Endothelial cell of umbilical vein (primary cell): Measurements from ENCODE around the gene PAOX. TPM values are rescaled to one million over a fixed set of nuclear protein-coding genes. Genes with fewer than 3 reads are reported as not detected.

ENCODE experiments used
- BruUV-seq: library from RNA; stranded (reverse); fragments of 400-500 nt; replicated peaks from 2 replicates; lab custom pipeline; 2021; lab: Mats Ljungman, UMichigan
- CTCF ChIA-PET: fragments of 300-600, 350-600 bp; sonication (Branson Sonifier 250); formaldehyde crosslinking; loops from one replicate; lab custom pipeline; 2021; ENCODE audit warnings: antibody characterized with exemption, inconsistent platforms; lab: Charles Lee
- POLR2A ChIA-PET: fragments of 300-600, 350-600 bp; sonication (Branson Sonifier 250); formaldehyde crosslinking; loops from one replicate; lab custom pipeline; 2021; ENCODE audit warnings: antibody characterized with exemption, inconsistent platforms; lab: Charles Lee
- DNase-seq: peaks from one replicate; pipeline ENCODE4 v3.0.0-alpha.2; 2011; ENCODE audit warnings: low read depth, low spot score
- FAIRE-seq: peaks from 2 replicates; lab custom pipeline; 2011; peaks lifted over from hg19 to GRCh38; lab: Jason Lieb, UNC
- H2AFZ ChIP-seq: 2 replicates; pipeline ENCODE4 v1.6.0; 2012; ENCODE audit warnings: low read depth, low read length, control low read depth, inconsistent platforms
- H3K27ac ChIP-seq: 2 replicates; pipeline ENCODE4 v1.5.1; 2011; ENCODE audit warnings: low read depth, mild to moderate bottlenecking, control low read depth, low read length, moderate library complexity; ENCODE audit not compliant: insufficient read depth
- H3K27me3 ChIP-seq, 2 experiments: 2 replicates each; pipeline versions ENCODE4 v1.6.0 to v1.6.1; 2011; ENCODE audit warnings: low read length in 2 of 2, mixed read lengths in 1 of 2; ENCODE audit not compliant: control insufficient read depth in 2 of 2, insufficient read depth in 2 of 2
- H3K36me3 ChIP-seq, 2 experiments: 2 replicates in 1 of 2; 3 replicates in 1 of 2; pipeline ENCODE4 v1.5.1; 2011; ENCODE audit warnings: low read length in 2 of 2, mild to moderate bottlenecking in 1 of 2, moderate library complexity in 1 of 2; ENCODE audit not compliant: control insufficient read depth in 2 of 2, insufficient read depth in 2 of 2; ENCODE audit errors: extremely low read depth in 1 of 2
- H3K4me1 ChIP-seq: 3 replicates; pipeline ENCODE4 v1.5.1; 2011; ENCODE audit warnings: mild to moderate bottlenecking, low read length; ENCODE audit not compliant: control insufficient read depth, insufficient read depth; ENCODE audit errors: extremely low read depth
- H3K4me2 ChIP-seq: 2 replicates; pipeline ENCODE4 v1.6.1; 2011; ENCODE audit warnings: low read length, control low read depth, mixed read lengths; ENCODE audit not compliant: insufficient read depth
- H3K4me3 ChIP-seq, 3 experiments: fragments of 200-600 bp in 1 of 3; sonication (generic), shearing (Covaris generic) in 1 of 3; replicated peaks in 1 of 3; 2 replicates each; pipeline ENCODE4 v1.5.1; 2011 to 2016; ENCODE audit warnings: control low read depth in 3 of 3, low read length in 3 of 3, mild to moderate bottlenecking in 2 of 3, inconsistent platforms in 1 of 3, low read depth in 1 of 3, moderate library complexity in 1 of 3; ENCODE audit not compliant: insufficient read depth in 1 of 3
- H3K79me2 ChIP-seq: 2 replicates; pipeline ENCODE4 v1.6.0; 2012; ENCODE audit warnings: low read length, inconsistent platforms; ENCODE audit not compliant: control insufficient read depth, insufficient read depth
- H3K9ac ChIP-seq: replicated peaks from 2 replicates; pipeline ENCODE3; 2011; ENCODE audit warnings: low read length, control low read depth; ENCODE audit not compliant: insufficient read depth; ENCODE audit errors: extremely low read depth
- H3K9me1 ChIP-seq: replicated peaks from 3 replicates; pipeline ENCODE4 v1.6.0; 2011; ENCODE audit warnings: mild to moderate bottlenecking, low read length; ENCODE audit not compliant: control insufficient read depth, insufficient read depth; ENCODE audit errors: extremely low read depth
- H3K9me3 ChIP-seq: replicated peaks from 2 replicates; pipeline ENCODE4 v1.5.1; 2012; ENCODE audit warnings: low read length, inconsistent platforms; ENCODE audit not compliant: control insufficient read depth, insufficient read depth
- H4K20me1 ChIP-seq: replicated peaks from 2 replicates; pipeline ENCODE3; 2011; ENCODE audit warnings: mild to moderate bottlenecking, low read length; ENCODE audit not compliant: control insufficient read depth, insufficient read depth; ENCODE audit errors: extremely low read depth
- CTCF ChIP-seq, 2 donors: IDR thresholded peaks; 1 replicate in 1 of 2; 2 replicates in 1 of 2; pipeline ENCODE4 v1.5.1; 2011; ENCODE audit warnings: low read length in 2 of 2, mild to moderate bottlenecking in 2 of 2, moderate library complexity in 2 of 2, control low read depth in 1 of 2, inconsistent platforms in 1 of 2, low read depth in 1 of 2; ENCODE audit not compliant: insufficient read depth in 1 of 2; ENCODE audit errors: extremely low read depth in 1 of 2
- EZH2 ChIP-seq: IDR thresholded peaks from 2 replicates; pipeline ENCODE4 v1.6.1; 2012; ENCODE audit warnings: borderline replicate concordance, low read depth, mild to moderate bottlenecking, moderate library complexity, low read length, inconsistent platforms; ENCODE audit not compliant: severe bottlenecking
- FOS ChIP-seq: IDR thresholded peaks from 2 replicates; pipeline ENCODE4 v1.6.1; 2011; ENCODE audit warnings: mild to moderate bottlenecking, low read length, moderate library complexity, borderline replicate concordance; ENCODE audit not compliant: insufficient read depth
- GATA2 ChIP-seq: IDR thresholded peaks from 2 replicates; pipeline ENCODE4 v1.7.0; 2011; ENCODE audit warnings: low read depth, mild to moderate bottlenecking, moderate library complexity, mixed read lengths, low read length; ENCODE audit not compliant: insufficient read length, insufficient read depth
- JUN ChIP-seq: IDR thresholded peaks from 2 replicates; pipeline ENCODE4 v1.6.1; 2011; ENCODE audit warnings: borderline replicate concordance, low read depth; ENCODE audit not compliant: insufficient read length, insufficient read depth
- MYC ChIP-seq: IDR thresholded peaks from one replicate; pipeline ENCODE4 v1.6.1; 2011; ENCODE audit warnings: mild to moderate bottlenecking, low read depth, low read length
- POLR2A ChIP-seq: IDR thresholded peaks from 2 replicates; pipeline ENCODE4 v1.6.1; 2012; ENCODE audit warnings: low read depth, mild to moderate bottlenecking, control low read depth, low read length
- POLR2AphosphoS5 ChIP-seq: IDR thresholded peaks from 2 replicates; pipeline ENCODE4 v1.6.1; 2012; ENCODE audit warnings: low read depth, mild to moderate bottlenecking, control low read depth, low read length, moderate library complexity; ENCODE audit not compliant: insufficient read depth
- dilution Hi-C: fragments of 300-500 bp; cut with MboI; formaldehyde crosslinking; loops from one replicate; pipeline ENCODE4 v1.15.0; 2019; ENCODE audit warnings: low sequenced_read_pairs; ENCODE audit not compliant: extremely low pct_ligation_motif_present
- intact Hi-C: fragments of 100-400 bp; cut with micrococcal nuclease; formaldehyde crosslinking; loops from one replicate; pipeline ENCODE4 v1.10.0; 2022
- polyA plus RNA-seq, 4 experiments: library from polyadenylated mRNA; depleted of rRNA in 3 of 4; stranded (reverse) in 3 of 4; unstranded in 1 of 4; fragments of >200 nt; gene quantifications; 2 replicates each; pipeline versions ENCODE4 v1.2.1 to v1.2.3, GENCODE V29; 2011 to 2012; ENCODE audit warnings: missing spikeins in 1 of 4
- total RNA-seq: library from RNA; stranded (reverse); gene quantifications from 2 replicates; pipeline ENCODE4 v1.2.3, GENCODE V29; 2021
- TF ChIP-seq, protein P1 (sequence below): IDR thresholded peaks from 2 replicates; pipeline ENCODE4 v1.6.1; 2011; ENCODE audit not compliant: insufficient read depth, insufficient read length

The PAOX gene
- total and polyA plus RNA-seq, 2 donors (not counting 3 experiments of a cell fraction or from before 2014, with no cell fraction given), result 2.6 to 3.8 TPM

- FAIRE-seq, result no peak
- TF ChIP-seq JUN (no peak), FOS (no peak), EZH2 (no peak), CTCF (IDR thresholded peaks at IDR 0.05; ENCODE audit: extremely low read depth in 1 of 2, insufficient read depth in 1 of 2, low read depth in 1 of 2, low read length in 2 of 2) (no peak), POLR2AphosphoS5 (no peak), GATA2 (no peak), POLR2A (no peak), MYC (no peak)
- TF ChIP-seq, protein P1, sequence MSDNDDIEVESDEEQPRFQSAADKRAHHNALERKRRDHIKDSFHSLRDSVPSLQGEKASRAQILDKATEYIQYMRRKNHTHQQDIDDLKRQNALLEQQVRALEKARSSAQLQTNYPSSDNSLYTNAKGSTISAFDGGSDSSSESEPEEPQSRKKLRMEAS, result no peak
Observed at GRCh38 chr10:133439517-133440461, 60.7 kb downstream of the PAOX start.

More at GRCh38 chr10:133439517-133440461, 60.7 kb downstream of the PAOX start:
- Histone ChIP-seq H3K4me1 (no peaks in the 10 kb centered on the region), H3K79me2 (no peaks in the 10 kb centered on the region), H3K9ac (no peak overlapping the region), H2AFZ (no peak overlapping the region), H3K4me2 (no peak overlapping the region), H3K9me1 (no peaks in the 10 kb centered on the region), H3K27me3 (no peaks in the 10 kb centered on the region), H3K9me3 (no peaks in the 10 kb centered on the region), H3K36me3 (no peaks in the 10 kb centered on the region), H3K27ac (no peak overlapping the region), H4K20me1 (no peaks in the 10 kb centered on the region), H3K4me3 (no peak overlapping the region)
- DNase-seq, result no peak
- dilution Hi-C loops (no loop called here), intact Hi-C loops (loop anchor here (5.0 kb wide), 2 partner anchors 58 to 112 kb away; no protein-coding TSS in a partner anchor)
- BruUV-seq, result no TSS peak
- ChIA-PET POLR2A (no interaction called here), CTCF (interaction anchor here (0.8 to 1.1 kb wide), 5 partner anchors 15 to 110 kb away, joined by 3 to 4 read pairs (median 3); no protein-coding TSS in a partner anchor)
